ENCODE results near the gene ASB18.

Gene ASB18

DNA sequence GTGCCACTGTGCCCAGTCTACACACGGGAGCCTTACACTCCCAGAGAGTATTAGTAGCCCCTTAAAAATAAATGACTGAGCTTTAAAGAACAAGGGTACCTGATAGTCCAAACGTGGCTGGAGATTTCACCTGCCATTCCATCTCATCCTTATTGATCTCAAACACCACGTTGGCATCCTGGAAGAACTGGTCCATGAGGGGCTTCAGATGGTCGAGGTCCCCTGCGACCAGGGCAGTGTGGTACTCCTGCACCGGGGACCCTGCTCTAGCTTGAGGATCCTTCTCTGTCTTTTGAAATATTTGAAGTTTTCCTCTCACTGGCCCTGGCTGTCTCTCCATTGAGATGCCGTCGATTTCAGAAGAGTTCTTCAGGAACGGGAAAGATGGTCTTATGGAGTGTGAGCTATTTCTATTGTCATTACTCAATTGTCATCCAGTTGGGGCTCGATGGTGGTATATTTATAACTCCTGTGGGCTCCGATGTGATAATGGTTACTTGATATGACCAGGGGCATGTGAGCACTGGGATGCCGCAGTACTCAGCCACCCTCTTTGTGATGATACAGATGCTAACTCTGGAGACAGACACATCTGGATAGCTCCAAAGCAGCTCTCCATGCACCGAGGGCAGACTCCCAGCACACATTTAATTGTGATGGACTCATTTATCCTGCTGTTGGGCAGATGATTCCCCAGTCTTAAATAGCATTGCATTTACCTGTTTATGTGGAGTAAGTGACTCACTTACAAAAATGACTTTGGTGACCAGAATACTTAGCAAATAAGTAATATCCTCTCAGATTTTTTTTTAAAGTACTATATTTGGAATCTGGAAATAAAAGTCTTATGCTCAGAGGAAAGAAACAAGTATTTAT, 22.8 kb downstream of the ASB18 start:
- DNase-seq, result no peak

DNA sequence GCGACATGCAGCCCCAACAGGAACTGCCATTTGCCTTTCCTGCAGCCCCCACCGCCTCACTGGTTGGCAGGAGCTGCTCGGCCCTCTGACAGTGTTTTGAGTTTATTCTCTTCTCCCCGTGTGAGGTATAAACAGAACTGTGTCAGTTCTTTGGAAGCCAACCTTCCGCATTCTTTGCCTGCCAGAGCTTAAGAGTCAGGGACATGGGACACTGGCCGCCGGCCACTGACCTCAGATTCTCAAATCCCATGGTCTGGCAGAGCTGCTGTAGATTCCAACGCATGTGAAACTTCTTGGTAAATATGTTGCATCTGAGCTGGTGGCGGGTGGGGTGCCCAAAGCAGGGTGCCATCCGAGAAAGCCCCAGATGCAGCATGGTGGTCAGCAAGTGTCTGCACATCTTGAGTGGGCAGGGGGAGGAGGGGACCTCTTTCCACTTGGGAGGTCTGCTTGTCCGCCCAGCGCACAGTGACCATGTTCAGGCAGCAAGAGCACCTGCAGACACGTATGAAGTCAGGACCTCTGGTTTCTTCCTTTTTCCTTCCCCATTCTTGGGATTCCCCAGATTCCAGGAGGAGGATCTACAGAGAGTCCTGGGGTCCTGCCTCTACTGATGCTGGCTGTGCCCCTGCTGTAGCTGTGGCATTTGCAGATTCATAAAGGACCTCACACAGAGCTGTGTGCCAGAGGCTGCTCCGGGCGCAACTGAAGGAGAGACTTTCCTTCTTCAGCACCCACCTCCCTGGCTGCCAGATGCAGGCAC, 23.8 kb downstream of the ASB18 start:
- DNase-seq, result no peak

DNA sequence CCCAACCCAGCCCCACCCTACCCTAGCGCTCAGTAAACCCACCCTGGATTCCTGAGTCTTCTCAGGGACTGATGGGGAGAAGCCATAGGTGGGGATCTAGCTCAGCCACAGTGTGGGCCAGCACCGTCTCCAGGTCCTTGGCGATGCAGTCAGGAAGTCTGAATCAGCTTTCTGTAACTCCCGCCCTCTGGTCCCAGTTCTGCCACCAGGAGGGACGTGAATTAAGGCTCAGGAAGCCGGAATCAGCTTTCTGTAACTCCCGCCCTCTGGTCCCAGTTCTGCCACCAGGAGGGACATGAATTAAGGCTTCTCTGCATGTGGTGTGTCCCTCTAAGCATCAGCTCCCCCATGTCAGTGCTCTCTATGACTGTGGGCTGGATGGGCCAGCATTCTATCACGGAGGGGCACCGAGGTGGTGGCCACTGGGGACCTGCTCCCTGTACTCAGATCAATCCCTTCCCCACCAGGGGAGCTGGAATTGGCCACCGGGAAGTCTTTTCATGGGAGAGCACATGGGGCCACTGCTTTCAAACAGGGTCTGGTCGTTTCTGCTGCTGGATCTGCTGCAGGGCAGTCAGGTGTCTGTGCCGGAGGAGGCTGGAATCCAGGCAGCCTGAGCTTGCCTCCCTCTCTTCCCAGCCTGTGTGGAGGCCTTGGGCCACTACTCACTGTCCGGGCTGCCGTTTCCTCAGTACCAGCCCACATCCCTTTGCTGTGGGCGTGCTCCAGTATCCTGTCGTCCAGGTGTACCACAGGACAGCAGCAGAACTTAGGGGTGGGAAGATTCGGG, 24.7 kb downstream of the ASB18 start:
- DNase-seq, result no peak

DNA sequence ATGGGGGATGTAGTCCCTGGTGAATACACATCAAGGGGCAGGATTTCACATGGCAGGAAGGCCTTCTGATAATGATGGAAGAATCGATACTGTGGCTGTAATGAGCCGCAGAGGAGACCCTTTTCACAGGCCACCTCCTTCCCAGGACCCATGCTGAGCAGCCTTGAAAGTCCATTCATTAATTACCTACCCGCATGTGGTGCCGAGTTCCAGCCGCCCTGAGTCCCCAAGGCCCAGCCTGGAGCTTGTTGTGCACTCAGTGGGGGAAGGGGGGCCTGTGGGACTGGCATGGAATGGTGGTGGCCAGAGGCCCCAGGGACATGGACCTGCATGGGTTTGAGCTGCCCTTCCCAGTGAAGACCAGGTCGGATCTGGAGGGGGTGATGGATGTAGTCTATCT, 25.5 kb downstream of the ASB18 start:
- no peak for DNase-seq

DNA sequence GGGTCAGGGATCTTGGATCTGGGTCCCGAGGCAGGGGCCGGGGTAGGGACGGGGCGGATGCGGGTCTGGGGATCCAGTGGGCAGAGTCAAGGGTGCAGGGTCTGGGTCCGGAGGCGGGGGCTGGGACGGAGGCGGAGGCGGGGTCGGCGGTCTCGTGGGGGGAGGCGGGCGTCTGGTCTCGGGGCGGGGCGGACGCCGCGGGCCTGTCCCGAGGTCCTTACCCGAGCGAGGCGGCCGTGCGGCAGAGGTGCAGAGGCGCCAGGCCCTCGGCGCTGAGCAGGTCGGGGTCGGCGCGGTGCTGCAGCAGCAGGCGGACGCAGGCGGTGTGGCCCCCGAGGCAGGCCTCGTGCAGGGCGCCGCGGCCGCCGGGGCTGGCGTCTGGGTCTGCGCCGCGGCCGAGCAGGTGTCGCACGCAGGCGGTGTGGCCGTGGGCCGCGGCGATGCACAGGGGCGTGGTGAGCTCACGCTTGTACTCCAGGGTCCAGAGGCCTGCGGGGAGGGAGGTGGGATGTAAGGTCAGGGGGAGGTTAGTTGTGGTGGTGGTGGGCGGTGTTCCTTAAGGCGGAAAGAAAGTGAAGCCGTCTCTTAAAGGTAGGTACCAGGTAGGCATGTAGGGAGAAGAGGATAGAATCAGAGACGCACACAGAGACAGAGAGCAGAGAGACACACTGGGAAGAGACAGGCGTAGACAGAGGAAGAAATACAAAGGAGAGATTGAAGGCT, 26.6 kb downstream of the ASB18 start:
- DNase-seq, result no peak

DNA sequence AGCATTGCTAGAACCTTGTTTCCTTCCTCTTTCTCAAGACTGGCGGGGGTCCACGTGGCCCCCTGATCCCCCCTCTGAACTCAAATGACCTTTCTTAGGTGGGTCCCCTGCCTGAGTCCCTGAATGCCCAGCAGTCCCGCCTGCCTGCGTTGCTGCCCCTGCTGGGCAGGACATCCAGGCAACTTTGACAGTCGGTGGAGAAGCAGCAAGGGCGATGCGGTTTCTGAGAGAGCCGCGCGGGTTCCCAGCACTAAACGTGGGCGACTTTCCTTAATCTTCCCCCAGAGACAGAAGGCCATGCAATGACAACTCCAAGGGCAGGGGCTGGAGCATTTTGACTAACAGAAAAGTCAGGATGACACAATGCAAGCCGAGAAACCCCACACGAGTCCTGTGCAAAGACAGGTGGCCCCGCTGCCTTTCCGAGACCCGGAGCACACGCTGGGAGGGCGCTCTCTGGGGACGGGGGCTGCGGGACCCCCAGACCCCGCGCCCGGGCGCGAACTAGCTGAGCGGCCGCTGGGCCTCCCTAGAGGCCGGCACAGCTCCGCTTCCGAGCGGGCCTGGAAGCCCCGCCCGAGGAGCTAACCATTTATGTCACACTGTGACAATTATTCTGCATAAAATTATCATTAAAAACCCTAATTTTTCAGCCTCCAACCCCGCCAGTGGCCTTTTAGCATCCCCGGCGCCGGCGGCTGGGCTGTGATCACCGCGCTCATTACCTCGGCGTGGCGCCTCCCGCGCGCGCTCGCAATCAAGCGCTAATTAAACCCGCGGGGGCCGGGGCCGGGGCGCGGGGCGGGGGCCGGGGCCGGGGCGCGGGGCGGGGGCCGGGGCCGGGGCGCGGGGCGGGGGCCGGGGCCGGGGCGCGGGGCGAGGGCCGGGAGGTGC, 27.4 kb downstream of the ASB18 start:
- DNase-seq, result no peak

DNA sequence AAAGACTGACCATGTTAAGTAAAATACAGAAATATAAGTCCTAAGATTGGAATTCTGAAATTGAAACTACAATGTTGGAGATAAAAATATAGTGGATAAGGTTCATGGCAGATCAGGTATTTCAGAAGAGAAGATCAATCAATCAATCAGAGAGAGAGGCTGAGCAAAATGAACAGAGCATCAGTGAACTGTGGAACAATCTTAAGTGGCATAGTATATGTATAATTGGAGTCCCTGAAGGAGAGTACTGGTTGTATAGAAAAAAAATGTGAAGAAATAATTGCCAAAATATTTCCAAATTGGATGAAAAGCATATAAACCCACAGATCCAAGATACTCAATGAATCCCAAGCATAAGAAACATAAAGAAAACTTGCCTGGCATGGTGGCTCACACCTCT, 35.0 kb downstream of the ASB18 start:
- no peak for DNase-seq

DNA sequence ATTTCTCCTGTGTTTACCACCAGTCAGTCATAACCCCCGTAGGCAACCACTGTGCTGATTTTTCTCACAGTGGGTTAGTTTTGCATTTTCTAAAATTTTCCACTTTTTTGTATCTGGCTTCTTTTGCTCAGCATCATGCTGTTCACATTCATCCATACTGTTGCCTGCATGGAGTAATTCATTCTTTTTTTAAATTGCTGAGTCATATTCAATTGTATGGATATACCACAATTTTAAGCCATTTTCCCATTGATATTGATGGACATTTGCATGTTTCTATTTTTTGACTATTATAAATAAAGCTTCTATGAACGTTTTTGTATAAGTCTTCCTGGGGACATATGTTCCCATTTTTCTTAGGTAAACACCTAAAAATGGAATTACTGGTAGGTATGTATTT, 40.5 kb downstream of the ASB18 start:
- no peak for DNase-seq

DNA sequence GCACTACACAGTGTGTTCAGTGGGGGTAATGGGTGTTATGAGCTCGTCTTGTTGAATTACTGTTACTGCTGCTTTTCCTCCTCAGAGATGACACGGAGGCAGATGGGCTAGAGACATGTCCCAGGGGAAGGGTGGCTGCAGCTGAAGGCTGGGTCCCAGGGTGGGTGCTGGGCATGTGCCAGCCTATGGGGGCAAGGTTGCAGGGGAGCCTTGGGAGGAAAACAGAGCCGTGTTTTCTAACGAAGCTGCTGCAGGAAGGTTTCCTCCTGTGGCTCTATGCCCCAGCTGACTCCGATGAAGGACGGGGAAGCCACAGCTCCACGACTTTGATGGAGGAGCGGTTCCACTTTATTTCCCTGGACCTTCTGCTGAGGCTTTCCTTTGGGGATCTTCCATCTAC, 42.4 kb downstream of the ASB18 start:
- DNase-seq, result no peak

DNA sequence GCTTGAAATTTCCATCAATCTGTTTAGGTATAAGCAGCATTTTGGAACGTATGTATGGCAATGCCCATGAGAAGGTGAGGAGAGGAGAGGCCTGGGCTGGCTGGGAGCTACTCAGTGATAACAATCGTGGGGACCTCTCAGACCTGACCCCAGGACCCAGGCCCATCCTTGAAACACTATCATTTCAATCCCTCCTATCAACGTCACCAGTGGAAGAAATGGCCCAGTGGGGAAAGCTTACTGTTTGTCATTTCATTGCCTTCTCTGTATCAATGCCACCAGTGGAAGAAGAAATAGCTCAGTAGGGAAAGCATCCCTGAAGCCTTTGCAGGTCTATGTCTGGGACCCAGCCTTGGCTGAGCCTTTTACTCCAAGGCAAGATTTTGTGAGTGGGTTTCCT, 44.8 kb downstream of the ASB18 start:
- no peak for DNase-seq

DNA sequence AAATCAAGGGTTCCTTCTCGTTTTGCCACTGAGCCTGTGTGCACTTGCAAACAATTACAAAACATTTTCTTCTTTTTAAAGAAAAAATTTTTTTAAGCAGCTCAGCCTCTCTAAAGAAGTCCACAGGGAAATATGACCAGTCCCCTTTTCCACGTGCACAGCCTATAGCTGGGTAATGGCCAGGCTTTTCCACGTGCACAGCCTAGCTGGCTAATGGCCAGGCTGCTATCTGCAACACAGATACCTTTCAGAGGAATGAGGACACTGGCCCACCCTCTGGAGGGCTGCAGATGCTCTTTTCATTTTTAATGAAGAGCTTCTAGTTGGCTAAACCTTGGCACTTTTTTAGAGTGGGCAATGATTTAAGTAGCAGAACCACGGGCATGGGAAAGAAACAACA, 46.3 kb downstream of the ASB18 start:
- DNase-seq, result no peak

DNA sequence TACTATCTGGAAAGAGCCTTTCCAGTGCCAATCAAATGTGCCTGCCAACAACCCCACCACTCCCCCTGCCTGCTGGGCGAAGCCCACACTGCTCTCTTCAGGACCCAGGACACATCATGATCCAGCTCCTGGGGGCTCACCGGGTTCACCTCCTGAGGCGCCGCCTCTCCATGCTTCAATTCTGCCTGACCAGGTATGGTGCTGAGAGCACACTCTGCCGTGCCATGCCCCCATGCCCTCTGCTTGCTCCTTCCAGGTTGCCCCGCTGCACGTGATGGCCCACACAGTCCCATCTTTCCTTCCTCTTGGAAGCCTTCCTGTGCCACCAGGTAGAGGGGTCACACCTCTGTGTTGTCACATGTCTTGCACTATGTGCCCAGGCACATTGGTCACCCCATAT, 47.5 kb downstream of the ASB18 start:
- no peak for DNase-seq

DNA sequence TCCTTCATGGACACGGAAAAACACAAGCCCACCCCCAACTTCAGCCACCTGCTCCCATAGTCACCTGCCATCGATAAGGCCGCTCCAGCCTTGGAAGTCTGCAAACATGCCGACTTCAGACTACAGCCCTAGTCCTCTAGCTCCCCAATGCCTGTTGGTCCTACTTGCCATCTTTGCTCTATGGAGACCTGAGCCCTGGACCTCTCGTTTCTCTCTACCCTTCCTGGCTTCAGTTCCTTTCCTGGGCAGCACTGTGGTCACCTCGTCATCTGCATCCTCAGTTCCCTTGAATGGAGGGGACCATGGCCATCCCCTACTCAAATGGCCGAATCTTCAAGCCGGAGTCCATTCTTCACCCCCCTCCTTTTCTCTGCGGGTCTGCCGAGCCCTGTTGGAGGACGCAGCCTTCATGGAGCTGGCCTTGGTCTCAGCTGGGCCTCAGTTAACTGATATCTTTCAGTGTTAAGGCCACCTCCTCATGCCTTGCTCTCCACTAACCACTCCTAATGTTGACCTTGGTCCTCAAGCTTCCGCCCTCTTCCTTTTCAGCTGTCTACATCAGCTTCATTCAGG, 48.4 kb downstream of the ASB18 start:
- no peak for DNase-seq

DNA sequence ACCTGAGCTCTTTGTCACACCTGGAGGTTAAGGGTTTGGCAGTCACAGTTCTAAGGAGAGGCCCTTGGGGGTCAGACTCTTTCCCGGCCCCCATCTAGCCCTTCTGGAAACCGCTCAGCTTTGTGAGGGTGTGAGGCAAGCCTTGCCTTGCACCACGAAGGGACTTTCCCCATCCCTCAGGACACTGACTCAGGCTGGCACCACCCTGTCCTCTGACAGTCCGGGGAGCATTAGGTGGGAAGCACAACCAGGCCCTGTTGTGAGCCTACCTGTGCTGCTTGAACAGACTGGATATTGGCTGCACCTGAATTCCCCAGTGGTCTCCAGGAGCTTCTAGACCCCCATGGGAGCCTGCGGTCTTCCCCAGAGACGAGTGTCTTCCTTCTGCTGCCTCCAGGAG, 49.0 kb downstream of the ASB18 start:
- DNase-seq, result no peak

DNA sequence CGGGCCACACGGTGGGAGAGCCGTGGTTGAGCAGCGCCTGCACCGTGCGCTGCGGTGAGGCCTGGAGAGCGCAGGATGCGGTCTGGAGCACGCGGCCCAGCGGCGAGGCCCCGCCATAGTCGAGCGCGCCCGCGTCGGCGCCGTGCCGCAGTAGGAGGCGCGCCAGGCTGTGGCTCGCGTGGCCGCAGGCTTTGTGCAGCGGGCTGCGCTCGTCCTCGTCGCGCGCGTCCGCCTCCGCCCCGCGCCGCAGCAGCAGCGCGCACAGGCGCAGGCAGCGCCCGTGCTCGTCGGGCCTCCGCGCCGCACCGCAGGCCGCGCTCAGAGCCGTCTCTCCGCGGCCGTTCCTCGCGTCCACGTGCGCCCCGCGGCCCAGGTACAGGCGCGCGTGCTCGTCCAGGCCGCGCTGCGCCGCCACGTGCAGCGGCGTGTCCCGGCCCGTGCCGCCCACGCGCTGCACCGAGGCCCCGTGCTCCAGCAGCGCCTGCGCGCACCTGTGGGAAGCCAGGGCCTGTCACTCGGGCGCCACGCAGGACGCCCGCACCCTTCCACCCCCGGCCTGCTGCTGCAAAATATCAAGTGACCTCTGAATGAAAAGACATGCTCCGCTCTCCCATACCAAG, 49.7 kb downstream of the ASB18 start:
- no peak for DNase-seq

DNA sequence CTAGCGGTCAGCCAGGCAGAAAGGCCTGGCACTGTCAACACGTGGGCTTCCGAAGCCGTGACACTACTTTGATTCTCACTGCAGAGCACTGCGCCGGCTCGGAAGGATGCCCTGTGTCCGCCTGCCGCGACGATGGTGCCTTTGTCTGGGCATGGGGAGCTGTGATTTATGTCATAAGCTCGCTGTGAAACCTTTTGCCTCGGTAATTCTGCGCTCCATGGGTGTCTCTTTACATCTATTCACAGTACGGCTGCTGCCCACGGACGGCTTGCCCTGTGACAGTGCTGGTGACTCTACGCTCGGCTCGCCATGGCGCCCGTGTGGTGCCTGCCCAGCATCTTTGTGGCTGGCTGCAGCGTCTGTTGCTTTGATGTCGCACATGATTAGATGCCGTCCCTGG, 52.9 kb downstream of the ASB18 start:
- DNase-seq, result no peak

DNA sequence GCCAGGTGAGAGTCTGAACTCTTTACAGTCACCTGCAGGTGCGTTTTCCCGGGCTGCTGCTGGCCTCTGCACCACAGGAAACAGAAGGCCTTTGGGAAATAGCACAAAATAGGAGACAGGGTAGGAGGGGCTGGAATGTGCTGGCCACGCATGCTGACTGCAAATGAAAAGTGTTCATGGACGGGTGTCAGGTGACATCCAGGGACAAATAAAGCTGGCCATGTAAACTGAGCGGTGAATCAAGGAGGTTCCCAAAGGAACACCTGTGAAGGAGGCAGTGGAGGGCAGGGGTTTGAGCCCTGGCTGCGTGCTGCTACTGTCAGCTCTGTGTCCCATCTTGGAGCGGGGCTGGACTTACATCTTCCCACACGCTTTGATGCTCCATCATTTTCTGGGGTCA, 53.7 kb downstream of the ASB18 start:
- no peak for DNase-seq

DNA sequence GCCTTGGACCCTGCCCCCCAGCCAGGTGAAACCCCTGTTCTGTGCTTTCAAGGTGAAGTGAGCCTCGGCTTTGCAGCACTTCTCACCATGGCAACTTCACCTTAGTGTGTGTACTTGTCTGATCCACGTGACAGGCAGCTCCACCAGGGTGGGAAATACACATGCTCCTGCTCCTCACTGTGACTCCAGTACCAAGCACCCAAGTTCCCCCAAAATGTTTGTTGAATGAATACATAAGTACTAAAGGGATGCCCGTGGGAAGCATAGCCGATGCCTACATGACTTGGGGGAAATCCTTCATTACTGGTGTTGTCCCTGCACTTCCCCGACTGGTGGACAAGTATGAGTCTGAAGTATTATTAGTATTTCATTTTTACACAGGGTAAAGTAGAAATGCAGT, 54.2 kb downstream of the ASB18 start:
- DNase-seq, result no peak

DNA sequence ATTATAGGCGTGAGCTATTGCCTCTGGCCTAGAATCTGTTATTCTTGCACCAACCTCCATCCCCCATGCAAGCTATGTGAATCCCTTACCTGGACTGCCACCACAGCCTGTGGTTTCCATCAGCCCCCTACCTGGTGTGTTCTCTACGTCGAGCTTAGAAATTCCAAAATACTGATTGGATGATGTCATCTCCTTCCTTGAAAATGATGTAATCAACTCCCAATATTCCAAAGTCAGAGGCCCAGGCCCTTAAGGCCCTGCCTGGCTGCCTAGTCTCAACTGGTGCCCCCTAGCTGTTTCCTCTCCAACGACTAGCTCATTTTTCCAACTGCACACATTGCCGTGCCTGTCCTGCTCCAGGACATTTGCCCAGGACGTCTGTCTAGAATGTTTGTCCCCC, 54.7 kb downstream of the ASB18 start:
- peak; percentile 29 for DNase-seq

DNA sequence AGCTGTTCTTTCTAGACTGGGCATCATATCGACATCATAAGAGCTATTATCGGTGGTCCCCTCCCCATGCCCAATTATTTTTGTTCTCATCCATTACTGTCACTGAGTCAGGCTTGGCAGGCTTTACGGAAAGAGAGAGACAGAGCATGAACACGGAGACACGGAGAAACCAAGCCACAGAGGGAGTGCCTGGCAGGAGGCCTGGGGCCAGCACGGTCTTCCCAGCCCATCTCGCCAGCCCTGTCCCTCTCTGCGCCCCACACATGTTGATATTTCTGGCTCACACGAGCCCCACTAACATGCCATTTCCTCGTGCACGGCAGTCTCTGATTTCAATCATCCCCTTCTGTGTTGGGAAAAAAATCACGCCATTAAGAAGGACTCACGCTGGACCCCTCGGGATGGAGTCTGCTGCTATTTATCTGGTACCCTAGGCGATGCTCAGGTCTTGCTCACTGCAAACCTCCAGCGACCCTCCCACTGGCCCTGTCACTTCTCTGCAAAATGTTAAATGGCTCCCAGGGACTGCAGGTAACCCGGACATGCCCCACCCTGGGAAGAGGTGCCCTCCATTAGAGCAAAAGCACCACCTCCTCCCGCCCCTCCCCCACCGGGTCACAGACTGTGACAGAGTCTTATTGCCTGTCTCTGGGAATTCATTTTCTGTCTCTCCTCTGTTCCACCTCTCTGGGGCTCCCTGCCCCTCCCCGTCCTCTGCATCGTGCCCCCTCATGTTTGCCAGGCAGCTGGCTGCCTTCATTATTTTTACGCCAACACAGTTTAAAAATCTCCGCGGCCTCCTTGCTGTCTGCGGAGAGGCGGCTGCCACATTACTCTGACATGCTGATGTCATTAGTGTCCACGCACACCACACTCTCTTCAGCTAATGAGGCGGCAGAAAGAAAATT, 55.9 kb downstream of the ASB18 start:
- DNase-seq, result no peak
